ENCODE data around the gene VCX3A.
"Not testable (repeated sequence)": the region's sequence is repeated elsewhere in the genome, so short reads cannot be mapped to it uniquely, and the experiment has no call there.

The VCX3A gene

GRCh38 chrX:6535018-6535417, at the start of gene VCX3A:
TSS of gene VCX3A (minus strand) at chrX:6535118. CDS start at chrX:6534497, 621 bp downstream.
- H3K9me3 Mint-ChIP-seq (ENCODE audit: low read depth); H3K4me3 Mint-ChIP-seq; H3K27ac Mint-ChIP-seq; H3K36me3 Mint-ChIP-seq; H3K4me1 Mint-ChIP-seq (ENCODE audit: low read depth); H3K27me3 Mint-ChIP-seq: not testable (repeated sequence)

- Mint-ChIP-seq H3K27me3 (no peaks in the 10 kb centered on the region), H3K9me3 (ENCODE audit: low read depth) (no peaks in the 10 kb centered on the region), H3K4me3 (no peak overlapping the region), H3K27ac (no peak overlapping the region), H3K4me1 (ENCODE audit: low read depth) (no peaks in the 10 kb centered on the region), H3K36me3 (no peaks in the 10 kb centered on the region)
These were observed 39.8 kb upstream of the VCX3A start for GRCh38 chrX:6574762-6575161.

GRCh38 chrX:6568031-6568430, 33.1 kb upstream of the VCX3A start:
- H3K4me1 Mint-ChIP-seq (ENCODE audit: low read depth): no peaks in the 10 kb centered on the region
- no peak overlapping the region for H3K4me3 Mint-ChIP-seq
- no peaks in the 10 kb centered on the region for H3K9me3 Mint-ChIP-seq (ENCODE audit: low read depth)
- H3K27me3 Mint-ChIP-seq: no peaks in the 10 kb centered on the region
- no peak overlapping the region for H3K27ac Mint-ChIP-seq
- no peaks in the 10 kb centered on the region for H3K36me3 Mint-ChIP-seq

- Mint-ChIP-seq H3K9me3 (ENCODE audit: low read depth) (no peaks in the 10 kb centered on the region), H3K27ac (no peak overlapping the region), H3K36me3 (no peaks in the 10 kb centered on the region), H3K27me3 (no peaks in the 10 kb centered on the region), H3K4me3 (no peak overlapping the region), H3K4me1 (ENCODE audit: low read depth) (no peaks in the 10 kb centered on the region)
These were observed 24.1 kb upstream of the VCX3A start for GRCh38 chrX:6558979-6559378.

GRCh38 chrX:6557690-6558089, 22.8 kb upstream of the VCX3A start:
- no peak overlapping the region for H3K4me3 Mint-ChIP-seq
- H3K9me3 Mint-ChIP-seq (ENCODE audit: low read depth): no peaks in the 10 kb centered on the region
- no peaks in the 10 kb centered on the region for H3K27me3 Mint-ChIP-seq
- no peak overlapping the region for H3K27ac Mint-ChIP-seq
- H3K4me1 Mint-ChIP-seq (ENCODE audit: low read depth): no peaks in the 10 kb centered on the region
- no peaks in the 10 kb centered on the region for H3K36me3 Mint-ChIP-seq

- H3K27me3 Mint-ChIP-seq: peaks cover 2% of the 10 kb centered on the region
- no peaks in the 10 kb centered on the region for H3K9me3 Mint-ChIP-seq (ENCODE audit: low read depth)
- H3K36me3 Mint-ChIP-seq: no peaks in the 10 kb centered on the region
- no peak overlapping the region for H3K27ac Mint-ChIP-seq
- no peaks in the 10 kb centered on the region for H3K4me1 Mint-ChIP-seq (ENCODE audit: low read depth)
- no peak overlapping the region for H3K4me3 Mint-ChIP-seq
These were observed 16.1 kb upstream of the VCX3A start for GRCh38 chrX:6550999-6551398.

- Mint-ChIP-seq H3K4me1 (ENCODE audit: low read depth) (no peaks in the 10 kb centered on the region), H3K36me3 (no peaks in the 10 kb centered on the region), H3K9me3 (ENCODE audit: low read depth) (no peaks in the 10 kb centered on the region), H3K4me3 (no peak overlapping the region), H3K27me3 (no peaks in the 10 kb centered on the region), H3K27ac (no peak overlapping the region)
These were observed 10.8 kb upstream of the VCX3A start for GRCh38 chrX:6545712-6546111.

- Mint-ChIP-seq H3K27me3 (no peaks in the 10 kb centered on the region), H3K9me3 (ENCODE audit: low read depth) (no peaks in the 10 kb centered on the region), H3K4me1 (ENCODE audit: low read depth) (no peaks in the 10 kb centered on the region), H3K36me3 (no peaks in the 10 kb centered on the region), H3K27ac (no peak overlapping the region), H3K4me3 (no peak overlapping the region)
These were observed 8.3 kb downstream of the VCX3A start for GRCh38 chrX:6526564-6527136.

- H3K9me3 Mint-ChIP-seq (ENCODE audit: low read depth): no peaks in the 10 kb centered on the region
- no peaks in the 10 kb centered on the region for H3K36me3 Mint-ChIP-seq
- no peaks in the 10 kb centered on the region for H3K27me3 Mint-ChIP-seq
- H3K27ac Mint-ChIP-seq: no peak overlapping the region
- H3K4me3 Mint-ChIP-seq: no peak overlapping the region
- no peaks in the 10 kb centered on the region for H3K4me1 Mint-ChIP-seq (ENCODE audit: low read depth)
These were observed 17.5 kb downstream of the VCX3A start for GRCh38 chrX:6517376-6517775.

- Mint-ChIP-seq H3K27ac (no peak overlapping the region), H3K4me3 (no peak overlapping the region), H3K36me3 (no peaks in the 10 kb centered on the region), H3K27me3 (no peaks in the 10 kb centered on the region), H3K4me1 (ENCODE audit: low read depth) (no peaks in the 10 kb centered on the region), H3K9me3 (ENCODE audit: low read depth) (no peaks in the 10 kb centered on the region)
These were observed 28.5 kb downstream of the VCX3A start for GRCh38 chrX:6506444-6506843.

GRCh38 chrX:6505960-6506359, 29.0 kb downstream of the VCX3A start:
- H3K4me3 Mint-ChIP-seq: no peak overlapping the region
- no peaks in the 10 kb centered on the region for H3K36me3 Mint-ChIP-seq
- no peaks in the 10 kb centered on the region for H3K4me1 Mint-ChIP-seq (ENCODE audit: low read depth)
- no peak overlapping the region for H3K27ac Mint-ChIP-seq
- no peaks in the 10 kb centered on the region for H3K9me3 Mint-ChIP-seq (ENCODE audit: low read depth)
- H3K27me3 Mint-ChIP-seq: no peaks in the 10 kb centered on the region

GRCh38 chrX:6500719-6501118, 34.2 kb downstream of the VCX3A start:
- Mint-ChIP-seq H3K9me3 (ENCODE audit: low read depth) (no peaks in the 10 kb centered on the region), H3K4me1 (ENCODE audit: low read depth) (no peaks in the 10 kb centered on the region), H3K27me3 (no peaks in the 10 kb centered on the region), H3K36me3 (no peaks in the 10 kb centered on the region), H3K27ac (no peak overlapping the region), H3K4me3 (no peak overlapping the region)

- H3K27ac Mint-ChIP-seq: no peak overlapping the region
- H3K9me3 Mint-ChIP-seq (ENCODE audit: low read depth): no peaks in the 10 kb centered on the region
- no peaks in the 10 kb centered on the region for H3K36me3 Mint-ChIP-seq
- H3K4me3 Mint-ChIP-seq: no peak overlapping the region
- H3K27me3 Mint-ChIP-seq: no peaks in the 10 kb centered on the region
- H3K4me1 Mint-ChIP-seq (ENCODE audit: low read depth): no peaks in the 10 kb centered on the region
These were observed 36.6 kb downstream of the VCX3A start for GRCh38 chrX:6498324-6498723.

Data from activated naive CD8-positive, alpha-beta T cell (primary cell).